Bronchial epithelial cell (primary cell): ENCODE measurements around the gene FOXC1. TPM values are rescaled to one million over a fixed set of nuclear protein-coding genes. Genes with fewer than 3 reads are reported as not detected.

Experiments
- DNase-seq: peaks from one replicate; pipeline ENCODE4 v3.0.0-alpha.2; 2010; ENCODE audit warnings: low read depth
- FAIRE-seq: peaks from 2 replicates; lab custom pipeline; 2011; peaks lifted over from hg19 to GRCh38; lab: Jason Lieb, UNC
- H3K27me3 ChIP-seq: 2 replicates; pipeline ENCODE4 v1.5.1; 2011; ENCODE audit warnings: low read length; ENCODE audit not compliant: control insufficient read depth, insufficient read depth
- H3K36me3 ChIP-seq: 2 replicates; pipeline ENCODE4 v1.5.1; 2011; ENCODE audit warnings: low read length; ENCODE audit not compliant: control insufficient read depth, insufficient read depth
- H3K4me3 ChIP-seq: 2 replicates; pipeline ENCODE4 v1.5.1; 2011; ENCODE audit warnings: mild to moderate bottlenecking, low read depth, low read length, control low read depth
- total RNA-seq: library from RNA; depleted of rRNA; stranded (reverse); fragments of >200 nt; gene quantifications from 2 replicates; pipeline ENCODE4 v1.2.1, GENCODE V29; 2014
- TF ChIP-seq, protein P1 (sequence below): IDR thresholded peaks from 2 replicates; pipeline ENCODE4 v1.5.1; 2011; ENCODE audit warnings: mild to moderate bottlenecking, moderate library complexity, low read length, control low read depth, inconsistent platforms; ENCODE audit not compliant: insufficient read depth, severe bottlenecking

The FOXC1 gene
- total RNA-seq, 1 donor from 2014 or later, result 3.7 TPM

DNA sequence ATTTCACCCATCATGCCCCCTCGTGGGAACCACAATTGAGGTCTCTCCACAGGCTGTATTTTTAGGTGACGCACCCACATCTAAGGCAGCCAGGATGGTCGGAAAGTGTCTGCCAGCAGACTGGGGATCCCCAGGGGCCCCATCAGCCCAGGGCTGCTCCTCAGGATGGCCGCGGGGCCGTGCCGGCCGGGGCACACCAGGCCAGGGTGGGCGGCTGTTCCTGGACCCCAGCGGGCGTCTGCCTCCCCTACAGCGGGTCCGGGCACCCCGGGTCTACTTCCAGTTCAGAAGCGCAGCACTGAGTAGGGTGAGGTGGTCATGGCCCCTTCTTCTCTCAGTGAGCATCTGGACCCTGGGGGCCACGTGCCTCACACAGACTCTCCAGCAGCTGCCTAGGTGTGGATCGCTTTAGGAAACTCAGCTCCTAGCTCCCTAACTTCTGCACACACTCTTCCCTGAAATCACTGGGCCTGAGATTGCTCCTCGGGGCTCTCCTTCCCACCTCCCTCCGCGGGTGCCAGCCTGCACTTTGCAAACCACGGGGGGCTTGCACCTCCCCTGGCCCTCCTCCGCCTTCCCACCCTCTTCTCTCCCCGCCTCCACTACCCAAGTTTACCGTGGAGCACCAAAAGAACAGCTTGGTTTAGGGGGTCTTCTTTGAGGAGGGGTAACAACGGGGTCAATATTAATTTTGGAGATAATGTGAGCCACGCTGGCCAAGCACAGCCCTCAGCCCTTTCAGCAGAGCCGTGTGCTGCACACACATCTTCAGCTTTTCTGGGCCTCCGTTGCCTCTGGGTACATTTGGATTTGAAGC, 14.2 kb upstream of the FOXC1 start:
- Histone ChIP-seq H3K4me3 (no peak overlapping the region), H3K36me3 (no peaks in the 10 kb centered on the region), H3K27me3 (peaks cover 6% of the 10 kb centered on the region)
- TF ChIP-seq, protein P1, sequence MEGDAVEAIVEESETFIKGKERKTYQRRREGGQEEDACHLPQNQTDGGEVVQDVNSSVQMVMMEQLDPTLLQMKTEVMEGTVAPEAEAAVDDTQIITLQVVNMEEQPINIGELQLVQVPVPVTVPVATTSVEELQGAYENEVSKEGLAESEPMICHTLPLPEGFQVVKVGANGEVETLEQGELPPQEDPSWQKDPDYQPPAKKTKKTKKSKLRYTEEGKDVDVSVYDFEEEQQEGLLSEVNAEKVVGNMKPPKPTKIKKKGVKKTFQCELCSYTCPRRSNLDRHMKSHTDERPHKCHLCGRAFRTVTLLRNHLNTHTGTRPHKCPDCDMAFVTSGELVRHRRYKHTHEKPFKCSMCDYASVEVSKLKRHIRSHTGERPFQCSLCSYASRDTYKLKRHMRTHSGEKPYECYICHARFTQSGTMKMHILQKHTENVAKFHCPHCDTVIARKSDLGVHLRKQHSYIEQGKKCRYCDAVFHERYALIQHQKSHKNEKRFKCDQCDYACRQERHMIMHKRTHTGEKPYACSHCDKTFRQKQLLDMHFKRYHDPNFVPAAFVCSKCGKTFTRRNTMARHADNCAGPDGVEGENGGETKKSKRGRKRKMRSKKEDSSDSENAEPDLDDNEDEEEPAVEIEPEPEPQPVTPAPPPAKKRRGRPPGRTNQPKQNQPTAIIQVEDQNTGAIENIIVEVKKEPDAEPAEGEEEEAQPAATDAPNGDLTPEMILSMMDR, result no peak
- FAIRE-seq (no peak), DNase-seq (no peak)

DNA sequence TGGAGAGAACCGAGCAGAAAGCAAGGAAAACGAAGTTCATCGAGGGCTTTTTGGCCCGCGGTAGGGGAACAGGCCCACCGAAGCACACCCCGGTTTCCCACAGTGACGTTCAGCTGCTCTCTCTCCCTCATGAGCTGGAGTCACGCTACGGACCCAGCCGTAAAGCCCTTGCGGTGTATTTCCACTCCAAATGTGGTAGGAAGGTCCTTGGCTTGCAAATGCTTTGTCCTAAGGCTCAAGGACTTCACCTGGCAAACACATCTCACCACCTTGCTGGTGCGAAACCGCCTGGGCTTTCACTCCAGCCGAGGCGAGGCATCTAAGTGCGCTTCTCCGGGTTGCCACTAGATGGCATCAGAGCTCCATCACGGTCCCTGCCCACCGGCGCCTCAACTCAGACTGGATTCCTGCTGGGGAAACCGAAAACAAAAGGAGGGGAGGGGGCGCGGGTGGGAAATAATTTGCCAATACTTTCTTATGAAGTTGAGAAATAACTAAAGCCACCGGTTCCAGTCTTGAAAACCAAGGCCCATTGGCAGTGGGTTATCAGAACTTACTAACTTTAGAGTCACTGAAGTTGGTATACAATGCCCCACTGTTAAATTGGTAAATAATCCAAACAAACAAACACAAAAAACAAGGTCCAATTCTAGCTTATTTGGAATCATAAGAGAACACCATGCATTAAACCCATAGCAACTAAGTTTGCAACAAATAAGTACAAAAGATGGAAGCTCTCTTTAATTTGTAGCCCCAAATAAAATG, 13.4 kb upstream of the FOXC1 start:
- FAIRE-seq, result no peak
- H3K36me3 ChIP-seq, result no peaks in the 10 kb centered on the region
- DNase-seq, result no peak
- TF ChIP-seq, protein P1, result peak; percentile 86
- peaks cover 6% of the 10 kb centered on the region for H3K27me3 ChIP-seq
- H3K4me3 ChIP-seq, result no peak overlapping the region

DNA sequence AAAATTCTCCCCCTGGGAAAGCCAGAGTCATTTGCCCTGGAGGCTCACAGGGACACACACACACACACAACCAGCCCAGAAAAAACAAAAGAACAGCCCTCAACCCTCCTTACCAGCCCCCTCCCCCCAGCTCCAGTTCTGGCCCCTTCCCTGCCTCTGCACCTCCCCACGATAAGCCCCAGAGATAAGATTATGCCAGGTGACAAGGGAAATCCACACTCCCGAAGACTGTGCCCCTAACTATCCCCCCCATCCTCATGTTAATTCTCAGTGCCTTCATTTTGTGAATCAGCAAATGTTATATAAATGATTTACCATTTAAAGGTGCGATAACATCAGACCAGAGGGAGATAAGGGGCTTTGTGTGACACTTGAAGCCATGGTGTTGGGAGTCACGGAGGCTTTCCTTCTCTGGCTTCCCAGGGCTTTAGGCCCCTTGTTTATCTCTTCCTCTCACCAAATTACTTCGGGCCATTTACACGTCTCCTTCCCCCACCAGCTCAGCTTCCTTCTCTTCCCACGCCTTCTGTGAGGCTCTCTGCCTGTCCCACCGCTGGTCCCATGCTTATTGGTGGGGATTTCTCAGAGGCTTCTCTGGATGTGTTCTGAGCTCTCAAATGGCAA, 12.5 kb upstream of the FOXC1 start:
- H3K36me3 ChIP-seq, result no peaks in the 10 kb centered on the region
- no peak overlapping the region for H3K4me3 ChIP-seq
- TF ChIP-seq, protein P1, result no peak
- peaks cover 6% of the 10 kb centered on the region for H3K27me3 ChIP-seq
- FAIRE-seq (no peak), DNase-seq (no peak)

DNA sequence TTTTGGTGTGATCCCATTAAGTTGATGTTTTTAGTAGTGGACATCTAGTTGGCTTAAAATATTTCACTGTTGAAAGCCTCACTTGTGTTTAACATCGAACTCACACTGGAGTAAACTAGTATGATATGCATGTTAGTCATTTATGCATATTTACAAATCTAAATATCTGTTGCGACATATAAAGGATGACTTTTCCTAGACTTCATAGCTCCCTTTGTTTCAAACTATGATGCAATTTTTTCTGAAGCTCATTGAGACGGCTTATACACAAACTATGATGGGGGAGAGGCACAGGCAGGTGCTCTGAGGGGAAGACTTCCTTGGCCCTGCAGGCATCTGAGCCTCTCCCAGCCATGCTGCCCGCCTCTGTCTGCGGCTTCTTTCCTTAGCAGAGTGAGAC, 11.8 kb upstream of the FOXC1 start:
- H3K27me3 ChIP-seq, result peaks cover 6% of the 10 kb centered on the region
- DNase-seq, result peak; percentile 97
- peak; percentile 55 for FAIRE-seq

DNA sequence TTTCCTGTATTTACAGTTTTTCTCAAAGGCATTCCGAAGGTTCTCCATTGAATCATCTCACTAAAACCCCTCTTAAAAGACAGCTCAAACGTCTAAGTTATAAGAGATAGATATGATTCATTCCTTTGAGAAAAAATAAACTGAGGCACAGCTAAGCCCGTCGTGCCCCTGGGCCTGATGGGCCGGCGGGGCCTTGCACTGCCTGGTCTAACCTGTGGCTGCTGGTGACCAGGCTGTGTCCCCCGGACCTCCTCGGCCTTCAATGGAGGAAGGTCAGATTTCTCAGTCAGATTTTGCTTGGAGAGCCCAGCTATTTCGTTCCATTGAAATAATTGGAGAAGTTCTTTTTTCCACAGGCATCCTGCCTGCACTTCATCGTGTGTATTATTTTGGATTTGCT, 11.3 kb upstream of the FOXC1 start:
- no peak overlapping the region for H3K4me3 ChIP-seq
- TF ChIP-seq, protein P1, result no peak
- H3K27me3 ChIP-seq, result peaks cover 6% of the 10 kb centered on the region
- DNase-seq, result no peak
- FAIRE-seq, result no peak
- no peaks in the 10 kb centered on the region for H3K36me3 ChIP-seq

More for the DNA sequence above, 11.8 kb upstream of the FOXC1 start:
- H3K36me3 ChIP-seq, result no peaks in the 10 kb centered on the region
- TF ChIP-seq, protein P1, result no peak
- H3K4me3 ChIP-seq, result no peak overlapping the region
